ENCODE measurements around the gene PLCB2.

DNA sequence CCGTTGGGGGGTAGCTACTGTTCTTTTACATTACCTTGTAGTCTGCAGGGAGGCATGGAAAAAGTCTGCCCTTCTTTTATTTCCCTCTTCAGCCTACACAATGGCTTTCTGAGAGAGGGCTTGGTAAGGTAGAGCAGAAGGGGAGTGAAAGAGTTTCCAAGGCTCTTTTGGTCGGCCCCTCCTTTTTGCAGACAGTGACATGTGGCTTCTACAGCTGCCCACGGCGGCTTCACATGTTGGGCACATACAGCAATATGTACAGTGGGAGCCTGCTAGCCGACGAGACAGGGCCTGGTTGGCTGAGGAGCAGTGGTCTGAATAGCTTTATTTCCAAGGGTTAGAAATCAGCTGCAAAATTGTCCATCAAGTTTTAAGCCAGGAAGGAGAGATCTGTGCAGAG, 19.7 kb upstream of the PLCB2 start:
- TF ChIP-seq, protein P1, sequence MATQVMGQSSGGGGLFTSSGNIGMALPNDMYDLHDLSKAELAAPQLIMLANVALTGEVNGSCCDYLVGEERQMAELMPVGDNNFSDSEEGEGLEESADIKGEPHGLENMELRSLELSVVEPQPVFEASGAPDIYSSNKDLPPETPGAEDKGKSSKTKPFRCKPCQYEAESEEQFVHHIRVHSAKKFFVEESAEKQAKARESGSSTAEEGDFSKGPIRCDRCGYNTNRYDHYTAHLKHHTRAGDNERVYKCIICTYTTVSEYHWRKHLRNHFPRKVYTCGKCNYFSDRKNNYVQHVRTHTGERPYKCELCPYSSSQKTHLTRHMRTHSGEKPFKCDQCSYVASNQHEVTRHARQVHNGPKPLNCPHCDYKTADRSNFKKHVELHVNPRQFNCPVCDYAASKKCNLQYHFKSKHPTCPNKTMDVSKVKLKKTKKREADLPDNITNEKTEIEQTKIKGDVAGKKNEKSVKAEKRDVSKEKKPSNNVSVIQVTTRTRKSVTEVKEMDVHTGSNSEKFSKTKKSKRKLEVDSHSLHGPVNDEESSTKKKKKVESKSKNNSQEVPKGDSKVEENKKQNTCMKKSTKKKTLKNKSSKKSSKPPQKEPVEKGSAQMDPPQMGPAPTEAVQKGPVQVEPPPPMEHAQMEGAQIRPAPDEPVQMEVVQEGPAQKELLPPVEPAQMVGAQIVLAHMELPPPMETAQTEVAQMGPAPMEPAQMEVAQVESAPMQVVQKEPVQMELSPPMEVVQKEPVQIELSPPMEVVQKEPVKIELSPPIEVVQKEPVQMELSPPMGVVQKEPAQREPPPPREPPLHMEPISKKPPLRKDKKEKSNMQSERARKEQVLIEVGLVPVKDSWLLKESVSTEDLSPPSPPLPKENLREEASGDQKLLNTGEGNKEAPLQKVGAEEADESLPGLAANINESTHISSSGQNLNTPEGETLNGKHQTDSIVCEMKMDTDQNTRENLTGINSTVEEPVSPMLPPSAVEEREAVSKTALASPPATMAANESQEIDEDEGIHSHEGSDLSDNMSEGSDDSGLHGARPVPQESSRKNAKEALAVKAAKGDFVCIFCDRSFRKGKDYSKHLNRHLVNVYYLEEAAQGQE (IDR thresholded peaks at IDR 0.05; ENCODE audit: unreplicated experiment) = no peak
- TF ChIP-seq, protein P2, sequence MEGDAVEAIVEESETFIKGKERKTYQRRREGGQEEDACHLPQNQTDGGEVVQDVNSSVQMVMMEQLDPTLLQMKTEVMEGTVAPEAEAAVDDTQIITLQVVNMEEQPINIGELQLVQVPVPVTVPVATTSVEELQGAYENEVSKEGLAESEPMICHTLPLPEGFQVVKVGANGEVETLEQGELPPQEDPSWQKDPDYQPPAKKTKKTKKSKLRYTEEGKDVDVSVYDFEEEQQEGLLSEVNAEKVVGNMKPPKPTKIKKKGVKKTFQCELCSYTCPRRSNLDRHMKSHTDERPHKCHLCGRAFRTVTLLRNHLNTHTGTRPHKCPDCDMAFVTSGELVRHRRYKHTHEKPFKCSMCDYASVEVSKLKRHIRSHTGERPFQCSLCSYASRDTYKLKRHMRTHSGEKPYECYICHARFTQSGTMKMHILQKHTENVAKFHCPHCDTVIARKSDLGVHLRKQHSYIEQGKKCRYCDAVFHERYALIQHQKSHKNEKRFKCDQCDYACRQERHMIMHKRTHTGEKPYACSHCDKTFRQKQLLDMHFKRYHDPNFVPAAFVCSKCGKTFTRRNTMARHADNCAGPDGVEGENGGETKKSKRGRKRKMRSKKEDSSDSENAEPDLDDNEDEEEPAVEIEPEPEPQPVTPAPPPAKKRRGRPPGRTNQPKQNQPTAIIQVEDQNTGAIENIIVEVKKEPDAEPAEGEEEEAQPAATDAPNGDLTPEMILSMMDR (conservative IDR thresholded peaks at IDR 0.05; ENCODE audit: low read depth in 2 of 2) = no peak
- TF ChIP-seq POLR2AphosphoS5 (IDR thresholded peaks at IDR 0.05; ENCODE audit: low read depth) (no peak), EZH2 (IDR thresholded peaks at IDR 0.05; ENCODE audit: low read depth, unreplicated experiment) (no peak), EZH2phosphoT487 (IDR thresholded peaks at IDR 0.05; ENCODE audit: unreplicated experiment) (no peak), JUNB (IDR thresholded peaks at IDR 0.05; ENCODE audit: unreplicated experiment) (no peak), STAT1 (IDR thresholded peaks at IDR 0.05; ENCODE audit: unreplicated experiment) (no peak), CREB1 (CRISPR knock-in tag; IDR thresholded peaks at IDR 0.05; ENCODE audit: low read depth) (no peak), NANOG (IDR thresholded peaks at IDR 0.05; ENCODE audit: borderline replicate concordance) (no peak), ZNF114 (CRISPR knock-in tag; IDR thresholded peaks at IDR 0.05) (no peak)
- TF ChIP-seq, protein P3, sequence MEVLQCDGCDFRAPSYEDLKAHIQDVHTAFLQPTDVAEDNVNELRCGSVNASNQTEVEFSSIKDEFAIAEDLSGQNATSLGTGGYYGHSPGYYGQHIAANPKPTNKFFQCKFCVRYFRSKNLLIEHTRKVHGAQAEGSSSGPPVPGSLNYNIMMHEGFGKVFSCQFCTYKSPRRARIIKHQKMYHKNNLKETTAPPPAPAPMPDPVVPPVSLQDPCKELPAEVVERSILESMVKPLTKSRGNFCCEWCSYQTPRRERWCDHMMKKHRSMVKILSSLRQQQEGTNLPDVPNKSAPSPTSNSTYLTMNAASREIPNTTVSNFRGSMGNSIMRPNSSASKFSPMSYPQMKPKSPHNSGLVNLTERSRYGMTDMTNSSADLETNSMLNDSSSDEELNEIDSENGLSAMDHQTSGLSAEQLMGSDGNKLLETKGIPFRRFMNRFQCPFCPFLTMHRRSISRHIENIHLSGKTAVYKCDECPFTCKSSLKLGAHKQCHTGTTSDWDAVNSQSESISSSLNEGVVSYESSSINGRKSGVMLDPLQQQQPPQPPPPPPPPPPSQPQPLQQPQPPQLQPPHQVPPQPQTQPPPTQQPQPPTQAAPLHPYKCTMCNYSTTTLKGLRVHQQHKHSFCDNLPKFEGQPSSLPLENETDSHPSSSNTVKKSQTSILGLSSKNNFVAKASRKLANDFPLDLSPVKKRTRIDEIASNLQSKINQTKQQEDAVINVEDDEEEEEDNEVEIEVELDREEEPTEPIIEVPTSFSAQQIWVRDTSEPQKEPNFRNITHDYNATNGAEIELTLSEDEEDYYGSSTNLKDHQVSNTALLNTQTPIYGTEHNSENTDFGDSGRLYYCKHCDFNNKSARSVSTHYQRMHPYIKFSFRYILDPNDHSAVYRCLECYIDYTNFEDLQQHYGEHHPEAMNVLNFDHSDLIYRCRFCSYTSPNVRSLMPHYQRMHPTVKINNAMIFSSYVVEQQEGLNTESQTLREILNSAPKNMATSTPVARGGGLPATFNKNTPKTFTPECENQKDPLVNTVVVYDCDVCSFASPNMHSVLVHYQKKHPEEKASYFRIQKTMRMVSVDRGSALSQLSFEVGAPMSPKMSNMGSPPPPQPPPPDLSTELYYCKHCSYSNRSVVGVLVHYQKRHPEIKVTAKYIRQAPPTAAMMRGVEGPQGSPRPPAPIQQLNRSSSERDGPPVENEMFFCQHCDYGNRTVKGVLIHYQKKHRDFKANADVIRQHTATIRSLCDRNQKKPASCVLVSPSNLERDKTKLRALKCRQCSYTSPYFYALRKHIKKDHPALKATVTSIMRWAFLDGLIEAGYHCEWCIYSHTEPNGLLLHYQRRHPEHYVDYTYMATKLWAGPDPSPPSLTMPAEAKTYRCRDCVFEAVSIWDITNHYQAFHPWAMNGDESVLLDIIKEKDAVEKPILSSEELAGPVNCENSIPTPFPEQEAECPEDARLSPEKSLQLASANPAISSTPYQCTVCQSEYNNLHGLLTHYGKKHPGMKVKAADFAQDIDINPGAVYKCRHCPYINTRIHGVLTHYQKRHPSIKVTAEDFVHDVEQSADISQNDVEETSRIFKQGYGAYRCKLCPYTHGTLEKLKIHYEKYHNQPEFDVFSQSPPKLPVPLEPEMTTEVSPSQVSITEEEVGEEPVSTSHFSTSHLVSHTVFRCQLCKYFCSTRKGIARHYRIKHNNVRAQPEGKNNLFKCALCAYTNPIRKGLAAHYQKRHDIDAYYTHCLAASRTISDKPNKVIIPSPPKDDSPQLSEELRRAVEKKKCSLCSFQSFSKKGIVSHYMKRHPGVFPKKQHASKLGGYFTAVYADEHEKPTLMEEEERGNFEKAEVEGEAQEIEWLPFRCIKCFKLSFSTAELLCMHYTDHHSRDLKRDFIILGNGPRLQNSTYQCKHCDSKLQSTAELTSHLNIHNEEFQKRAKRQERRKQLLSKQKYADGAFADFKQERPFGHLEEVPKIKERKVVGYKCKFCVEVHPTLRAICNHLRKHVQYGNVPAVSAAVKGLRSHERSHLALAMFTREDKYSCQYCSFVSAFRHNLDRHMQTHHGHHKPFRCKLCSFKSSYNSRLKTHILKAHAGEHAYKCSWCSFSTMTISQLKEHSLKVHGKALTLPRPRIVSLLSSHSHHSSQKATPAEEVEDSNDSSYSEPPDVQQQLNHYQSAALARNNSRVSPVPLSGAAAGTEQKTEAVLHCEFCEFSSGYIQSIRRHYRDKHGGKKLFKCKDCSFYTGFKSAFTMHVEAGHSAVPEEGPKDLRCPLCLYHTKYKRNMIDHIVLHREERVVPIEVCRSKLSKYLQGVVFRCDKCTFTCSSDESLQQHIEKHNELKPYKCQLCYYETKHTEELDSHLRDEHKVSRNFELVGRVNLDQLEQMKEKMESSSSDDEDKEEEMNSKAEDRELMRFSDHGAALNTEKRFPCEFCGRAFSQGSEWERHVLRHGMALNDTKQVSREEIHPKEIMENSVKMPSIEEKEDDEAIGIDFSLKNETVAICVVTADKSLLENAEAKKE (CRISPR knock-in tag; IDR thresholded peaks at IDR 0.05) = no peak
- TF ChIP-seq, protein P4, sequence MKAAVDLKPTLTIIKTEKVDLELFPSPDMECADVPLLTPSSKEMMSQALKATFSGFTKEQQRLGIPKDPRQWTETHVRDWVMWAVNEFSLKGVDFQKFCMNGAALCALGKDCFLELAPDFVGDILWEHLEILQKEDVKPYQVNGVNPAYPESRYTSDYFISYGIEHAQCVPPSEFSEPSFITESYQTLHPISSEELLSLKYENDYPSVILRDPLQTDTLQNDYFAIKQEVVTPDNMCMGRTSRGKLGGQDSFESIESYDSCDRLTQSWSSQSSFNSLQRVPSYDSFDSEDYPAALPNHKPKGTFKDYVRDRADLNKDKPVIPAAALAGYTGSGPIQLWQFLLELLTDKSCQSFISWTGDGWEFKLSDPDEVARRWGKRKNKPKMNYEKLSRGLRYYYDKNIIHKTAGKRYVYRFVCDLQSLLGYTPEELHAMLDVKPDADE (IDR thresholded peaks at IDR 0.05) = no peak

All from GM23338 (cell line).